Effector CD4-positive, alpha-beta T cell (primary cell): ENCODE measurements around the gene MYH7B.

Source experiments
- DNase-seq: peaks from one replicate; pipeline ENCODE4 v3.0.0-alpha.2; 2020

The MYH7B gene

DNA sequence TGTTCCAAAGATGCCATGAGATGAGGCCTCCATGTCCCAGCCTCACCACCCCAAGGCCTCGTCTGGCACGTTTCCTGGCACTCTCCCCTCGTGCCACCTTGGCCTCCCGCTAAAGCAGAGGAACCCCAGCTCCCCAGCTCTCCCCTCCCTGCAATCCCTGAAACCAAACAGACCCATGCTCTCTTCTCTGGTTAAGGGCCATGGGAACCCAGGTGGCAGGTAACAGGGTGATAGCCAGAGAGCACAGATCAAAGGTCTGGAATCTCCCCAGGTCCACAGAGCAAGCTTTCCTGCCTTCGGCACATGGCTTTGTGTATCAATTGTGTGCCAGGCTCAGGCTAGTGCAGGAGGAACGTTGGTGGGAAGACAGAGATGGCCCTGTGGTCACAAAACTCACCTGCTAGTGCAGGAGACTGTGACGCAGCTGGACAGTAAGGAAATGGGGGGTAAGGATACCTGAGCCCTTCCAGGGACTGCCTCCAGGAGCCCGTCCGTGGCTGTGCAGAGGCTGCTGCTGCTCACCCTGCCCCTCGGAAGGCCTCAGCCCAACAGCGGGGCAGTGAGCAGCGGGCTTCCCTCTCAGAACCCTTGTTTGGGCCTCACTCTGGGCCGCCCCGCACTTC is 39.0 kb downstream of the MYH7B start:
- DNase-seq, result no peak

DNA sequence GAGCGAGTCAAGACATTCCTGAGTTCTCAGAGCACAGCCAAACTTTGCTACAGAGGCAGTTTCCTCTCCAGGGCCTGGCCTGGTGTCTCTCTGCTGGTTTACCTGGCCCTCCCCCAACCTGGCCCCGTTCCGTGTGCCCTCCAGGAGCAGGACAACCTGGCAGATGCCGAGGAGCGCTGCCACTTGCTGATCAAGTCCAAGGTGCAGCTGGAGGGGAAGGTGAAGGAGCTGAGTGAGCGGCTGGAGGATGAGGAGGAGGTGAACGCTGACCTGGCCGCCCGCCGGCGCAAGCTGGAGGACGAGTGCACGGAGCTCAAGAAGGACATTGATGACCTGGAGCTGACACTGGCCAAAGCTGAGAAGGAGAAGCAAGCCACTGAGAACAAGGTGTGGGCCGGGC is 39.5 kb downstream of the MYH7B start:
- DNase-seq, result no peak

DNA sequence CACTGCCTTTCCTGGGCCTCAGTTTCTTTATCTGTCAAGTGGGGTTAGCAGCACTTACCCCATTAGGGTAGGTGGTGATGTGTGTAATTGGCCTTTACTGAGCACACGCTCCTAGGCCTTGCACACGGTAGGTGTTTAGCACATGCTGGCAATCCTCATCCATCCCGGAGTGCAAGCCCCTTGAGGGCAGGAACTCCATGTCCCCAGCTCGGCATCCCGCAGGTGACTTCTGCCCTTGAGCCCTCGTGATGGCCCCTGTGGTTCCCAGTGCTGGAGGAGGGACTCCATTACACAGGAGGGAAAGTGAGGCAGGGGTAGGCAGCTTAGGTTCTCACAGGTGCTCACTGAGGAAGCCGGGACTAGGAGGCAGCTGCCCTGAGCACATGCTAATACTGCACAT is 40.0 kb downstream of the MYH7B start:
- no peak for DNase-seq

DNA sequence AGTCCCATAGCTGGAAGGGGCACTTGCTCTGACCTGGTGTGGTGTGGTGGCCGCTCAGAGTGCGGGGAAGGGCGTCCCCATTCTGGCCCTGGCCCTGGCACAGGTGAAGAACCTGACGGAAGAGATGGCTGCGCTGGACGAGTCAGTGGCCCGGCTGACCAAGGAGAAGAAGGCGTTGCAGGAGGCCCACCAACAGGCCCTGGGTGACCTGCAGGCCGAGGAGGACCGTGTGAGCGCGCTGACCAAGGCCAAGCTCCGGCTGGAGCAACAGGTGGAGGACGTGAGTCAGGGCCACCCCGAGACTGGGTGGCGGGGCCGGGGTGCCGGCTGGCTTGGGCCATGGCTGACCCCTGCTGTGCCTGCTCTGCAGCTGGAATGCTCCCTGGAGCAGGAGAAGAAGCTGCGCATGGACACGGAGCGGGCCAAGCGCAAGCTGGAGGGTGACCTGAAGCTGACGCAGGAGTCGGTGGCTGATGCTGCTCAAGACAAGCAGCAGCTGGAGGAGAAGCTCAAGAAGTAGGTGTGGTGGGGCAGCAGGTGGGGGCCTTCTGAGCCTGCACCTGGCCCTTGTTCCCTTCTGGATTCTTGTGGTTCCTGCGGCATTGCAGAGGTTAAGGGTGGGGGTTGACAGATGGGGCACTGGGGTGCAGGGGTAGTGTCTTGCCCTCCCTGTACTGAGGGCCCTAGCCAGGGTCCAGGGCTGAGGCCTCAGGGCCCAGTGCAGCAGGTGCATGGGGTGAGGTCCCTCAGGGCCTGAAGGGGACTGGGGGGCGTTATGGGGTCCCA is 40.8 kb downstream of the MYH7B start:
- no peak for DNase-seq

DNA sequence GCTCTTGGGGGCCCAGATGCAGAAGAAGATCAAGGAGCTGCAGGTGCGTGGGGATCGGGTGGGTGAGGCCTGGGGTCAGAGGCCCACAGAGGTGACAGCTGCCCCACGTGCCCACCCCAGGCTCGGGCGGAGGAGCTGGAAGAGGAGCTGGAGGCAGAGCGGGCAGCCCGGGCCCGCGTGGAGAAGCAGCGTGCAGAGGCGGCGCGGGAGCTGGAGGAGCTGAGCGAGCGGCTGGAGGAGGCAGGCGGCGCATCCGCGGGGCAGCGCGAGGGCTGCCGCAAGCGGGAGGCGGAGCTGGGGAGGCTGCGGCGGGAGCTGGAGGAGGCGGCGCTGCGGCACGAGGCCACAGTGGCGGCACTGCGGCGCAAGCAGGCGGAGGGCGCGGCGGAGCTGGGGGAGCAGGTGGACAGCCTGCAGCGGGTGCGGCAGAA is 41.5 kb downstream of the MYH7B start:
- no peak for DNase-seq

DNA sequence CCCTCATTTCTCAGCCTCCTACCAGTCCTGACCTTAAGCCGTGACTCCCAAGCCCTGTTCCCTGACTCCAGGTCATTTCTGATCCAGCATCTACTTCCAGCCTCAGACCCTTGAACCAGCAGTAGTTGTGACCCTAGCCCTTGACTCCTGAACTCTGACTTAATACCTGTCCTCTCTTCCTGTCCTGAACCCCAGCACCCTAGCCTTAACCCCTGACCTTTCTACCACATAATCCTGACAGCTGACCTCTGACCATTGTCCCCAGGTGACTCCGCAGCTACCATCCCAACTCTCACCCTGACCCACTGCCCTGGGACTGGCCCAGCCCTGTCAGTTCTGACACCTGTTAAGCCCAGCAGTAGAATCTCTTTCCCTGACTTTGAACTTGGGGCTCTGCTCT is 42.1 kb downstream of the MYH7B start:
- DNase-seq, result no peak

DNA sequence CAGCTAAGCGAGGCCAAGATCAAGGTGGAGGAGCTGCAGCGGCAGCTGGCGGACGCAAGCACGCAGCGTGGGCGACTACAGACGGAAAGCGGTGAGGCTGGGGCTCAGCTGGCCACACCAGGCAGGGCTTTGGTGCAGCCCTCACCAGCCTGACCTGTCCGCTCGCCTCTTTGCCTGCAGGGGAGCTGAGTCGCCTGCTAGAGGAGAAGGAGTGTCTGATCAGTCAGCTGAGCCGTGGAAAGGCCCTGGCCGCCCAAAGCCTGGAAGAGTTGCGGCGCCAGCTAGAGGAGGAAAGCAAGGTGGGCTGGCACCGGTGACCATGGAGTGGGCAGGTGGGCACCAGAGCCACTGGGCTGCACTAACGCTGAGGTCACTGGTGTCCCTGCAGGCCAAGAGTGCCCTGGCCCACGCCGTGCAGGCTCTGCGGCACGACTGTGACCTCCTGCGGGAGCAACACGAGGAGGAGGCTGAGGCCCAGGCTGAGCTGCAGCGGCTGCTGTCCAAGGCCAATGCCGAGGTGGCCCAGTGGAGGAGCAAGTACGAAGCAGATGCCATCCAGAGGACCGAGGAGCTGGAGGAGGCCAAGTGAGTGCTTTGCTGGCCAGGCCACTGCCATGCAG is 42.8 kb downstream of the MYH7B start:
- no peak for DNase-seq

DNA sequence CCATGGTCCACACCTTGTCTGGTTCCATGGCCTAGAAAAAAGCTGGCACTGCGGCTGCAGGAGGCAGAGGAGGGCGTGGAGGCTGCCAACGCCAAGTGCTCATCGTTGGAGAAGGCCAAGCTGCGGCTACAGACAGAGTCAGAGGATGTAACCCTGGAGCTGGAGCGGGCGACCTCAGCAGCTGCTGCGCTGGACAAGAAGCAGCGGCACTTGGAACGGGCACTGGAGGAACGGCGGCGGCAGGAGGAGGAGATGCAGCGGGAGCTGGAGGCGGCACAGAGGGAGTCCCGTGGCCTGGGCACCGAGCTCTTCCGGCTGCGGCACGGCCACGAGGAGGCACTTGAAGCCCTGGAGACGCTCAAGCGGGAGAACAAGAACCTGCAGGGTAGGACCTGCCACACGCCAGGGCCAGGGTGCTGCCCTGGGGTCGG is 43.4 kb downstream of the MYH7B start:
- DNase-seq, result no peak

DNA sequence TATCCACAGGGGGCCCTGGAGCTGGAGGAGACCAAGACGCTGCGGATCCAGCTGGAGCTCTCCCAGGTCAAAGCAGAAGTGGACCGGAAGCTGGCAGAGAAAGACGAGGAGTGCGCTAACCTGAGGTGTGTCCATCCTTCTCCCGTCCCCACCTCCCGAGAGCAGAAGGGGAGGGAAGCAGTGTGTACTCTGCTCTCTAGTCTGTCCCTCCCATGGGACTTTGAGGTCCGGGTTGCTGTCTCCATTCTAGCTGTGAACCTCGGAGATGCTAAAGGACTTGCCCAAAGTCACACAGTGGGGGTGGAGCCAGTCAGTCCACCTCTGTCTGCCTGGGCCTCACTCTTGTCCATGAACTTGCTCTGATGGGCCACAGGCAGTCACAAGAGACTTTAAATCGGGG is 44.1 kb downstream of the MYH7B start:
- DNase-seq, result no peak

DNA sequence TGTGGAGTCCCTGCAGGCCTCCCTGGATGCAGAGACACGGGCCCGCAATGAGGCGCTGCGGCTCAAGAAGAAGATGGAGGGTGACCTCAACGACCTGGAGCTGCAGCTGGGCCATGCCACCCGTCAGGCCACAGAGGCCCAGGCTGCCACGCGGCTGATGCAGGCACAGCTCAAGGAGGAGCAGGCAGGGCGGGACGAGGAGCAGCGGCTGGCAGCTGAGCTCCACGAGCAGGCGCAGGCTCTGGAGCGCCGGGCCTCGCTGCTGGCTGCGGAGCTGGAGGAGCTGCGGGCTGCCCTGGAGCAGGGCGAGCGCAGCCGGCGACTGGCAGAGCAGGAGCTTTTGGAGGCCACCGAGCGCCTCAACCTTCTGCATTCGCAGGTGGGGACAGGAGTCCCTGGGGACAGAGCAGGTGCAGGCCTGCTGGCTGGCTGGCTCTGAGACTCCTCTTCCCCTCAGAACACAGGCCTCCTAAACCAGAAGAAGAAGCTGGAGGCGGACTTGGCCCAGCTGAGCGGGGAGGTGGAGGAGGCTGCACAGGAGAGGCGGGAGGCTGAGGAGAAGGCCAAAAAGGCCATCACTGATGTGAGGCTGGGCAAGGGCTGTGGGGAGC is 44.7 kb downstream of the MYH7B start:
- no peak for DNase-seq

DNA sequence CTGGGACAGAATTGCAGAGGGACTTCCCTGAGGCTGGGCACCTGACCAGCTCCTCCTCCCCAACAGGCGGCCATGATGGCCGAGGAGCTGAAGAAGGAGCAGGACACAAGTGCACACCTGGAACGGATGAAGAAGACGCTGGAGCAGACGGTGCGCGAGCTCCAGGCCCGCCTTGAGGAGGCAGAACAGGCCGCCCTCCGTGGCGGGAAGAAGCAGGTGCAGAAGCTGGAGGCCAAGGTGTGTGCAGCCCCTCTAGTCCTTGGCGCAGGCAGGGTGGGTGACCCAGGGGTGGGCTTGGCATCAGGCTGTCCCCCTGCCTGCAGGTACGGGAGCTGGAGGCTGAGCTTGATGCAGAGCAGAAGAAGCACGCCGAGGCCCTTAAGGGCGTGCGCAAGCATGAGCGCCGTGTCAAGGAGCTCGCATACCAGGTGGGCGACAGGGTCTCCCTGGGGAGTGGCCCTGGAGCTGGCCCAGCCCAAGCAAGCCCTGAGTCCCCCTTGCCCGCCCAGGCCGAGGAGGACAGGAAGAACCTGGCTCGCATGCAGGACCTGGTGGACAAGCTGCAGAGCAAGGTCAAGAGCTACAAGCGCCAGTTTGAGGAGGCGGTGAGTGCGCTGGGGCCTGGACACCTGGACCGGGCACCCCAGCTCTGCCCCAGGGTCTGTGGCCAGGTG is 45.4 kb downstream of the MYH7B start:
- DNase-seq, result no peak

DNA sequence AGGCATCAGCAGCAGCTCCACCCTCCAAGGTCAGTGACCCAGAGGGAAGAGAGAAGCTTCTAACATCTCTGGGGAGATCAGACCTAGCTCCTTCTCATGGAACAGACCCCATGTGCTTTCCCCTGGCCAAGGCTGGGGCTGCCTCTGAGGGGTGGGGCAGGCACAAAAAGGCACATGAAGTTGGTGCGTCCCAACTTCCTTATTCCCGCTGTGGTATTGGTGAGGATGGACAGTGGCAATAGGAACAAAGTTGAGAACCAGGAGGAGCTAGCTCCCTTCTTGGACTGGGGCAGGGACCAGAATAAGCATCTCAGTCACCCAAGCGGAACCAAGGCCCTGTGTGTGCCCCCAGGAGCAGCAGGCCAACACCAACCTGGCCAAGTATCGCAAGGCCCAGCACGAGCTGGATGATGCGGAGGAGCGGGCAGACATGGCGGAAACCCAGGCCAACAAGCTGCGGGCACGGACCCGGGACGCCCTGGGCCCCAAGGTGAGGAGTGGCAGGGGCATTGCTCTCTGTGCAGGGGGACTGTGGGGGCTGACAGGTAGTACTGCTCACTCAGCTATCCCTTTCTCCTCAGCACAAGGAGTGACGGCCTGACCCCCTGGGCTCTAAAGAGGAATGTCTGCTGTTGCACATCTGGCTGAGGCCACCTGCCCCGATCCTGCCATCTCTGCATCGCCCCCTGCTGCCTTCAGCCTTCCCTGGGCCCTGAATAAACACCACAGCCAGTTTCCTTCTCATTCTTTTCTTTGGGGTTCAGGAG is 46.1 kb downstream of the MYH7B start:
- no peak for DNase-seq

DNA sequence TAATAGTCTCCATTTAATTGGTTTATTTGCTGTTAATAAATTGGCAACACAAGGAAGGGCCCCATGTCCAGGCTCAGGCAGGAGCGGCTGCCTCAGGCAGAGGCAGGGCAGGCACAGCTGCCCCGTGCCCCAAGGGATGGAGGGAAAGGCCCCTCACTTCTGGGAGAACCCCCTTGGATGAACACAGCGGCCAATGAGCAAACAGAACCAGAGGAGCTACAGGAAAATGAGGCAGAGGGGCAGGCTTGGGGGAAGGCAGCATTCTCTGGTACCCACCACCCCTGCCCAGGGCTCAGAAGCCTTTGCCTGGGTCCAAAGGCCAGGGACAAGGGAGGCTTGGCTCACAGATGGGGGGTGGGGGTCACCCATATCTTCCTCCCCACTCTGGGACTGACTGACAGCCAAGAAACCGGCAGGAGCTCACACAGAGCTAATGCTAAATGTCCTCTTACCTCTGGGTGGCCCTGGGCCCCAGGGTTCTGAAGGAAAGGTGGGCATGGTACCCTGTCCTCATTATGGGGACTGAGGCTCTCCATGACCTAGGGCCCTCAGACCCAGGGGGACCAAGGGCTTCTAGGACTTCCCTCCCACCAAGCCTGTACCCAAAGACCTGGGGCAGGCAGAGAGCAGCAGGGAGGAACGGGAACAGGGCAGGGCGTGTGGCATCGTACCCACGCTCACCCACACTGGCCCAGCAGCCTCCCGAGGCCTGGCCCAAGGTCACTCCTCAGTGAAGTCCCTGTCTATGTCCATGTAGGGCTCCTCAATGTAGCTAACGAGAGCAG is 47.0 kb downstream of the MYH7B start:
- no peak for DNase-seq

DNA sequence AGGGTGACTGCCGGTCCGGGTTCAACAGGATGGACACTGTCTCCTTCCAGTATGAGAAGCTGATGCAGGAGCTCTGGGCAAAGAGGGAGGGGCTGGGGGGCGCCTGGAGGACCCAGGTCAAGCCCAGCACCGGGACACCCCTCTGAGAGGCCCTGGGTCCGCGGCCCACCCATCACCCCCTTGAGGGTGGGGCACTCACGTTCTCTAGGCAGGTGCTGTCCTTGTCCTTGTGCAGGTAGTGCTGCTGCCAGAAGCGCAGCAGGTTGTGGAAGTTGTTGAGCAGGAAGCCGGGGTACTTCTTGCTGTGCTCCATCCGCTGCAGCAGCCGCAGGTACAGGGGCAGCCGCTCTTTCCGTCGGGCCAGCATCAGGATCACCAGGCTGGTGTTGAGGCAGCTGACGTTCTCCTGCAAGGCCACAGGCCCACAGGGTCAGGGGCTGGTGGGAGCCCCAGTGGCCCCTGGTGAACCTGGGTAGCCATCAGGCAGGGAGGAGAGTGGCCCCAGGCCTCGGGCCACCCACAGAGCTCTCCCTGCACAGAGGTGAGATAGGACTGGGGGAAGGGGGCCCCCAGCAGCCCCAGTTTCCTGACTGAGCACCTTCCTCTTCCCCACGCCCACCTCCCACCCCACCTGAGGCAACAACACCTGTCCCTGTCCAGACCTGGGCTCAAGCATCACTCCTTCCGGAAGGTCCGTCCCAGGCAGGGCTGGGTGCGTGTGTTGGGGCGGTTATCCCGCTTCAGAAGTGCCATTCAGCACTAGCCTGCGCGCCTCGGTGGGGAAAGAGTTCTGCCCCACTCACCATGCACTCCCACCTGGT is 47.8 kb downstream of the MYH7B start:
- no peak for DNase-seq

DNA sequence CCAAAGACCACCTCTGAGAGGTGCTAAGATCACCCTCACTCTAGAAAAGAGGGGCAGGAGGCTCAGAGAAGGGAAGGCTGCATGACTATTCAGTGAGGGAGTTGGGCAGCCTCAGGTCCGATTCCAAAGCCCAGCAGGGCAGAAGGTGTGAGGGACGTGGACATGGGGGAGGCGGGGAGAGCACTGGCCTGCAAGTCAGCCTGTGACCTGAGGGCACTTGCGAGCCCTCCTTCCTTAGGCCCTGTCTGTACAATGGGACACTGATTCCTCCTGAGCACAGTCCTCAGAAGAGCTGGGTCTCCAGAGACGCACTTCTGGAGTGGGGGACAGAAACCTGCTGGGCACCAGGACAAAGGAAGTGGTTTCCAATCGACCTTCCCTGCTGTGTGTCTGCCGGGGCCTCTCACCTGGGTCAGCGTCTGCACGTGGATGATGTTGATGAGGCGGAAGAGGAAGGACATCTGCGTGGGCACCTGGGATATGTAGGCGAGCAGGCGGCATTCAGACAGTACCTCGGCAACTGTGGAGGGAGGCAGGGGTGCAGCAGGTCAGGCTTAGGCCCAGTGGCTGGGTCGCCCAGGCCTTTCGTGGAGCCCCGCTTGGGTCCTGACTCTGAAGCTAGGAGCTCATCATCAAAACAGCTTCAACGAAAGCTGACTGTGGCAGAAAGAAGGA is 48.5 kb downstream of the MYH7B start:
- DNase-seq, result no peak

DNA sequence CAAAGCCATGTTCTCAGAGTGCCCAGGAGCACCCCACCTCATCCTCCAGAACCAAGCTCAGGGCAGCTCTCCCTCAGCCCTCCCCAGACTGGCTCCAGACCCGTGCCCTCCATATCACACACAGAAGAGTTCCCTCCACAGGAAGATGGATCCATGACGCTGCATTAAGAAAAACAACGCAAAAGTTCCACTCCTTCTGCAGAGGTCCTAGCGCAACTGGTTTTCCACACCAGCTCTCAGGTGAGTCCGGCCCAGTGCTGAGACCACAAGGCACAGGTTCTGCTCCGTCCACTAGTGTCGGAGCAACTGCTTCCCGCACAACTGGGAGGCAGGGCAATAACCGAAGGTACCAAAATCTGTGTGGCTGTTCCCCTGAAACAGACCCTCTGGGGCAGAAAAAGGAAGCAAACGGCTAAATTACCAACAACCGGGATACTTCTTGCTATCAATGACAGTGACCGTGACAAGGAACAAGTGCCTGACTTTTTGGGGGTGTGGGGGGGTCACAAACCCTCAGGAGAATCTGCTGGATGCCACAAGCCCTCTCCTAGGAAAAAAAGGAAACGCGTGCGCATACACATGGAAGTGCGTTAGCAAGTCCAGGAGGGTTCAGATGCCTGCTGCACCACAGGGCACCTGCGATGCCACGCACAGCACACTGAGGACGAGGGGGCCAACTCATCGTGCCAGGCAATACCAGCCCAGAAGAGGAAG is 49.2 kb downstream of the MYH7B start:
- DNase-seq, result no peak
